Keratinocyte (primary cell): ENCODE data around the gene MYBBP1A. TPM values are rescaled to one million over a fixed set of nuclear protein-coding genes. Genes with fewer than 3 reads are reported as not detected.
A peak's percentile ranks its signal among the peaks of the same experiment; 100 is the strongest.

ENCODE experiments used
- DNase-seq: peaks from one replicate; pipeline ENCODE4 v3.0.0-alpha.2; 2011; ENCODE audit warnings: low read depth, missing footprints, low spot score
- FAIRE-seq: peaks from 2 replicates; lab custom pipeline; 2011; peaks lifted over from hg19 to GRCh38; lab: Jason Lieb, UNC
- H2AFZ ChIP-seq: 2 replicates; pipeline ENCODE4 v1.6.0; 2012; ENCODE audit warnings: low read length, control low read depth, inconsistent platforms; ENCODE audit not compliant: control insufficient read depth
- H3K27ac ChIP-seq: 2 replicates; pipeline ENCODE4 v1.5.1; 2011; ENCODE audit warnings: low read length; ENCODE audit not compliant: control insufficient read depth, insufficient read depth
- H3K27me3 ChIP-seq: 3 replicates; pipeline ENCODE4 v1.6.0; 2011; ENCODE audit warnings: low read length; ENCODE audit not compliant: control insufficient read depth, insufficient read depth; ENCODE audit errors: extremely low read depth
- H3K36me3 ChIP-seq, 2 experiments: 2 replicates in 1 of 2; 3 replicates in 1 of 2; pipeline ENCODE4 v1.5.1; 2011; ENCODE audit warnings: low read length in 2 of 2, mild to moderate bottlenecking in 1 of 2; ENCODE audit not compliant: control insufficient read depth in 2 of 2, insufficient read depth in 2 of 2; ENCODE audit errors: extremely low read depth in 1 of 2
- H3K4me1 ChIP-seq: 3 replicates; pipeline ENCODE4 v1.5.1; 2011; ENCODE audit warnings: low read length; ENCODE audit not compliant: control insufficient read depth, insufficient read depth; ENCODE audit errors: extremely low read depth
- H3K4me2 ChIP-seq: 3 replicates; pipeline ENCODE4 v1.6.0; 2011; ENCODE audit warnings: low read depth, low read length; ENCODE audit not compliant: control insufficient read depth, insufficient read depth; ENCODE audit errors: extremely low read depth
- H3K4me3 ChIP-seq, 3 experiments: fragments of 200-600 bp in 1 of 3; sonication (generic) in 1 of 3; 2 replicates in 2 of 3; 3 replicates in 1 of 3; pipeline ENCODE4 v1.5.1; 2011 to 2016; ENCODE audit warnings: low read length in 3 of 3, mild to moderate bottlenecking in 3 of 3, control low read depth in 2 of 3, inconsistent platforms in 1 of 3, low read depth in 1 of 3, mixed read lengths in 1 of 3, mixed run types in 1 of 3, moderate library complexity in 1 of 3; ENCODE audit not compliant: control insufficient read depth in 2 of 3, insufficient read depth in 2 of 3; ENCODE audit errors: extremely low read depth in 1 of 3
- H3K79me2 ChIP-seq: 2 replicates; pipeline ENCODE4 v1.6.0; 2012; ENCODE audit warnings: low read length; ENCODE audit not compliant: control insufficient read depth, insufficient read depth
- H3K9ac ChIP-seq: 3 replicates; pipeline ENCODE4 v1.6.0; 2011; ENCODE audit warnings: low read length; ENCODE audit not compliant: control insufficient read depth, insufficient read depth; ENCODE audit errors: extremely low read depth
- H3K9me1 ChIP-seq: 3 replicates; pipeline ENCODE4 v1.6.0; 2011; ENCODE audit warnings: low read length; ENCODE audit not compliant: control insufficient read depth, insufficient read depth; ENCODE audit errors: extremely low read depth
- H3K9me3 ChIP-seq: 2 replicates; pipeline ENCODE4 v1.5.1; 2012; ENCODE audit warnings: low read depth, low read length; ENCODE audit not compliant: control insufficient read depth
- H4K20me1 ChIP-seq: 3 replicates; pipeline ENCODE4 v1.6.0; 2011; ENCODE audit warnings: low read length; ENCODE audit not compliant: control insufficient read depth, insufficient read depth; ENCODE audit errors: extremely low read depth
- EZH2 ChIP-seq: IDR thresholded peaks from one replicate; pipeline ENCODE4 v1.6.1; 2012; ENCODE audit warnings: inconsistent platforms, mild to moderate bottlenecking, low read length, moderate library complexity
- dilution Hi-C: fragments of 300-500 bp; cut with MboI; formaldehyde crosslinking; loops from one replicate; pipeline ENCODE4 v1.7.0; 2020; ENCODE audit warnings: low sequenced_read_pairs; ENCODE audit not compliant: extremely low pct_ligation_motif_present
- polyA plus RNA-seq, 5 experiments: library from polyadenylated mRNA; depleted of rRNA in 3 of 5; stranded (reverse) in 3 of 5; stranded (forward) in 1 of 5; unstranded in 1 of 5; fragments of >200 nt; gene quantifications; 1 replicate in 1 of 5; 2 replicates in 3 of 5; 3 replicates in 1 of 5; pipeline versions ENCODE4 v1.2.1 to v1.2.3, GENCODE V29; 2011 to 2012; ENCODE audit warnings: missing spikeins in 2 of 5, low read depth in 1 of 5, low replicate concordance in 1 of 5
- TF ChIP-seq, protein P1 (sequence below), 3 experiments: IDR thresholded peaks in 1 of 3; conservative IDR thresholded peaks in 1 of 3; optimal IDR thresholded peaks in 1 of 3; 2 replicates in 2 of 3; 3 replicates in 1 of 3; pipeline versions ENCODE3 to v1.5.1; 2011; ENCODE audit warnings: low read length in 3 of 3, mild to moderate bottlenecking in 3 of 3, moderate library complexity in 2 of 3, control low read depth in 1 of 3, inconsistent platforms in 1 of 3; ENCODE audit not compliant: insufficient read depth in 2 of 3; ENCODE audit errors: extremely low read depth in 1 of 3

The MYBBP1A gene
- polyA plus RNA-seq, 1 donor (not counting 4 experiments of a cell fraction or from before 2014, with no cell fraction given): 20.5 TPM

- H3K4me1 ChIP-seq: peaks cover 24% of the 10 kb centered on the region
- H4K20me1 ChIP-seq: no peaks in the 10 kb centered on the region
- no peaks in the 10 kb centered on the region for H3K9me3 ChIP-seq
- no peaks in the 10 kb centered on the region for H3K9me1 ChIP-seq
- dilution Hi-C loops: no loop called here
- no peak overlapping the region for H3K9ac ChIP-seq
- H3K36me3 ChIP-seq: peaks cover 0 to under 1% of the 10 kb centered on the region in 2 experiments
- H3K79me2 ChIP-seq: peaks cover 9% of the 10 kb centered on the region
- TF ChIP-seq, protein P1, sequence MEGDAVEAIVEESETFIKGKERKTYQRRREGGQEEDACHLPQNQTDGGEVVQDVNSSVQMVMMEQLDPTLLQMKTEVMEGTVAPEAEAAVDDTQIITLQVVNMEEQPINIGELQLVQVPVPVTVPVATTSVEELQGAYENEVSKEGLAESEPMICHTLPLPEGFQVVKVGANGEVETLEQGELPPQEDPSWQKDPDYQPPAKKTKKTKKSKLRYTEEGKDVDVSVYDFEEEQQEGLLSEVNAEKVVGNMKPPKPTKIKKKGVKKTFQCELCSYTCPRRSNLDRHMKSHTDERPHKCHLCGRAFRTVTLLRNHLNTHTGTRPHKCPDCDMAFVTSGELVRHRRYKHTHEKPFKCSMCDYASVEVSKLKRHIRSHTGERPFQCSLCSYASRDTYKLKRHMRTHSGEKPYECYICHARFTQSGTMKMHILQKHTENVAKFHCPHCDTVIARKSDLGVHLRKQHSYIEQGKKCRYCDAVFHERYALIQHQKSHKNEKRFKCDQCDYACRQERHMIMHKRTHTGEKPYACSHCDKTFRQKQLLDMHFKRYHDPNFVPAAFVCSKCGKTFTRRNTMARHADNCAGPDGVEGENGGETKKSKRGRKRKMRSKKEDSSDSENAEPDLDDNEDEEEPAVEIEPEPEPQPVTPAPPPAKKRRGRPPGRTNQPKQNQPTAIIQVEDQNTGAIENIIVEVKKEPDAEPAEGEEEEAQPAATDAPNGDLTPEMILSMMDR (optimal IDR thresholded peaks at IDR 0.05 in 1 of 3, IDR thresholded peaks at IDR 0.05 in 1 of 3, conservative IDR thresholded peaks at IDR 0.05 in 1 of 3; ENCODE audit: extremely low read depth in 1 of 3, insufficient read depth in 2 of 3, low read length in 3 of 3): no peak
- no peak for TF ChIP-seq EZH2
- no peak overlapping the region for H2AFZ ChIP-seq
- DNase-seq (no peak), FAIRE-seq (no peak)
- no peak overlapping the region for H3K27ac ChIP-seq
- H3K27me3 ChIP-seq: no peaks in the 10 kb centered on the region
- no peak overlapping the region for H3K4me3 ChIP-seq
- H3K4me2 ChIP-seq: peak overlapping the region; percentile 19
Measured at GRCh38 chr17:4559139-4559791, 4.1 kb upstream of the MYBBP1A start.

GRCh38 chr17:4558347-4558971 is 3.3 kb upstream of the MYBBP1A start:
- Histone ChIP-seq H3K9me1 (no peaks in the 10 kb centered on the region), H3K79me2 (peaks cover 17% of the 10 kb centered on the region), H4K20me1 (no peaks in the 10 kb centered on the region), H3K27me3 (no peaks in the 10 kb centered on the region), H3K9ac (no peak overlapping the region), H3K36me3 (peaks cover 0 to 7% of the 10 kb centered on the region in 2 experiments), H3K9me3 (no peaks in the 10 kb centered on the region), H3K4me1 (peaks cover 24% of the 10 kb centered on the region), H3K4me2 (no peak overlapping the region), H2AFZ (no peak overlapping the region), H3K4me3 (no peak overlapping the region), H3K27ac (no peak overlapping the region)
- FAIRE-seq (no peak), DNase-seq (no peak)
- no peak for TF ChIP-seq EZH2
- TF ChIP-seq, protein P1 (optimal IDR thresholded peaks at IDR 0.05 in 1 of 3, IDR thresholded peaks at IDR 0.05 in 1 of 3, conservative IDR thresholded peaks at IDR 0.05 in 1 of 3; ENCODE audit: extremely low read depth in 1 of 3, insufficient read depth in 2 of 3, low read length in 3 of 3): no peak
- dilution Hi-C loops: no loop called here
